GM12878 (cell line): ENCODE results near the gene ALG12. TPM values are rescaled to one million over a fixed set of nuclear protein-coding genes. Genes with fewer than 3 reads are reported as not detected.

Experiments
- ATAC-seq: fragments of 200-7000 bp; cut with Tn5 transposase; 3 replicates; pipeline ENCODE4 v1.9.1; 2020; ENCODE audit warnings: mild to moderate bottlenecking, moderate library complexity
- BruUV-seq: library from RNA; stranded (reverse); fragments of 400-500 nt; replicated peaks from 2 replicates; lab custom pipeline; 2021; lab: Mats Ljungman, UMichigan
- CTCF ChIA-PET: fragments of 300-600 bp; sonication (Branson Sonifier 250); formaldehyde crosslinking; extraction: SDS; loops from one replicate; lab custom pipeline; 2021; ENCODE audit warnings: inconsistent platforms; lab: Yijun Ruan, JAX
- POLR2A ChIA-PET: fragments of 350-600 bp; formaldehyde crosslinking; extraction: SDS; loops from one replicate; lab custom pipeline; 2021; ENCODE audit warnings: inconsistent platforms; lab: Charles Lee
- RAD21 ChIA-PET: fragments of 300-600 bp; sonication (Branson Sonifier 250); formaldehyde crosslinking; loops from one replicate; lab custom pipeline; 2023; ENCODE audit warnings: antibody characterized with exemption; ENCODE audit not compliant: unreplicated experiment; lab: Charles Lee
- SMC1A ChIA-PET: fragments of 300-600 bp; sonication (Branson Sonifier 250); formaldehyde crosslinking; loops from one replicate; lab custom pipeline; 2023; ENCODE audit not compliant: unreplicated experiment, uncharacterized antibody; lab: Charles Lee
- DNase-seq: peaks from one replicate; pipeline ENCODE4 v3.0.0-alpha.2; 2011; ENCODE audit warnings: low read depth, low spot score
- FAIRE-seq: peaks from 3 replicates; lab custom pipeline; 2011; peaks lifted over from hg19 to GRCh38; lab: Jason Lieb, UNC
- H2AFZ ChIP-seq: 2 replicates; pipeline ENCODE4 v1.6.0; 2011; ENCODE audit warnings: low read depth, low read length, control low read depth; ENCODE audit not compliant: control insufficient read depth
- H3K27ac ChIP-seq: 2 replicates; pipeline ENCODE4 v1.5.1; 2011; ENCODE audit warnings: control low read depth; ENCODE audit not compliant: control insufficient read depth, insufficient read depth
- H3K27me3 ChIP-seq, 2 experiments: replicated peaks in 1 of 2; 2 replicates each; pipeline versions ENCODE4 v1.6.0 to v1.6.1; 2011; ENCODE audit warnings: low read length in 1 of 2; ENCODE audit not compliant: control insufficient read depth in 2 of 2, insufficient read depth in 2 of 2
- H3K36me3 ChIP-seq, 2 experiments: 2 replicates each; pipeline ENCODE4 v1.5.1; 2011; ENCODE audit warnings: low read length in 1 of 2; ENCODE audit not compliant: control insufficient read depth in 2 of 2, insufficient read depth in 2 of 2
- H3K4me1 ChIP-seq: 2 replicates; pipeline ENCODE4 v1.6.1; 2011; ENCODE audit warnings: mild to moderate bottlenecking, low read length, moderate library complexity, mixed read lengths; ENCODE audit not compliant: control insufficient read depth, insufficient read depth
- H3K4me2 ChIP-seq: 2 replicates; pipeline ENCODE4 v1.6.0; 2011; ENCODE audit warnings: control low read depth; ENCODE audit not compliant: control insufficient read depth, insufficient read depth
- H3K4me3 ChIP-seq: fragments of 200-600 bp; sonication (generic); 2 replicates; pipeline ENCODE4 v1.5.1; 2016
- H3K79me2 ChIP-seq: 2 replicates; pipeline ENCODE4 v1.6.0; 2011; ENCODE audit warnings: low read length; ENCODE audit not compliant: control insufficient read depth, insufficient read depth
- H3K9ac ChIP-seq: 2 replicates; pipeline ENCODE4 v1.8.0; 2011; ENCODE audit warnings: low read length, control low read depth, mixed read lengths; ENCODE audit not compliant: control insufficient read depth, insufficient read depth
- H3K9me3 ChIP-seq: replicated peaks from 3 replicates; pipeline ENCODE4 v1.5.1; 2011; ENCODE audit warnings: mild to moderate bottlenecking, low read length; ENCODE audit not compliant: control insufficient read depth, insufficient read depth
- H4K20me1 ChIP-seq: 2 replicates; pipeline ENCODE4 v1.6.0; 2011; ENCODE audit not compliant: control insufficient read depth, insufficient read depth
- ATF2 ChIP-seq: IDR thresholded peaks from 2 replicates; pipeline ENCODE4 v1.6.1; 2012; ENCODE audit warnings: low read length, inconsistent platforms
- CUX1 ChIP-seq: IDR thresholded peaks from 2 replicates; pipeline ENCODE4 v1.6.1; 2012; ENCODE audit warnings: improper control_type of control experiment, low read depth, low read length; ENCODE audit not compliant: insufficient replicate concordance
- DPF2 ChIP-seq: fragments of 450-650 bp; IDR thresholded peaks from 2 replicates; pipeline ENCODE4 v1.6.1; 2017; ENCODE audit warnings: mild to moderate bottlenecking
- FOXM1 ChIP-seq: IDR thresholded peaks from 2 replicates; pipeline ENCODE4 v1.6.1; 2012; ENCODE audit warnings: low read depth, mild to moderate bottlenecking, inconsistent platforms, low read length, moderate library complexity
- JUNB ChIP-seq: IDR thresholded peaks from 2 replicates; pipeline ENCODE4 v1.6.1; 2016; ENCODE audit warnings: antibody characterized with exemption, mild to moderate bottlenecking
- PRDM15 ChIP-seq: fragments of 450-650 bp; formaldehyde crosslinking; IDR thresholded peaks from 2 replicates; pipeline ENCODE4 v1.4.0; 2020; ENCODE audit warnings: mild to moderate bottlenecking, moderate library complexity
- TCF7 ChIP-seq: IDR thresholded peaks from 2 replicates; pipeline ENCODE4 v1.6.1; 2014; ENCODE audit warnings: antibody characterized with exemption, borderline replicate concordance
- ZBTB33 ChIP-seq: fragments of 450-650 bp; IDR thresholded peaks from 2 replicates; pipeline ENCODE4 v1.6.1; 2017; ENCODE audit warnings: mild to moderate bottlenecking
- WGBS: methylation state at CpG from one replicate; pipeline ENCODE4 v1.1.6; 2016; ENCODE audit warnings: low lambda C conversion rate; ENCODE audit not compliant: insufficient replicate concordance, insufficient coverage; ENCODE audit errors: missing lambda C conversion rate; 5-methylcytosine and 5-hydroxymethylcytosine counted together
- in situ Hi-C: fragments of 300-500 bp; cut with MboI; formaldehyde crosslinking; loops from 9 replicates; pipeline ENCODE4 v1.14.3; 2018; ENCODE audit warnings: mixed read lengths
- intact Hi-C: fragments of 100-400 bp; cut with micrococcal nuclease; formaldehyde crosslinking; loops from one replicate; pipeline ENCODE4 v1.14.2; 2022; ENCODE audit not compliant: unreplicated experiment
- polyA plus RNA-seq, 11 experiments: library from polyadenylated mRNA; depleted of rRNA in 4 of 11; unstranded in 6 of 11; stranded (reverse) in 5 of 11; fragments of >200 nt; fragmentation: Nextera tagmentation in 4 of 11; fragmentation: Illumina TruSeq in 1 of 11; extraction: Ambion mirVana in 4 of 11; extraction: Trizol in 1 of 11; gene quantifications; 1 replicate in 1 of 11; 2 replicates in 10 of 11; pipeline versions ENCODE4 v1.2.1 to v1.2.3, GENCODE V29; 2011 to 2016; ENCODE audit warnings: inconsistent platforms in 2 of 11, missing spikeins in 2 of 11, low read depth in 1 of 11
- total RNA-seq, 4 experiments: library from RNA; depleted of rRNA in 3 of 4; stranded (reverse); fragments of >200 nt in 3 of 4; fragmentation: Illumina TruSeq in 1 of 4; extraction: Trizol in 1 of 4; gene quantifications; 2 replicates each; pipeline versions ENCODE4 v1.2.1 to v1.2.3, GENCODE V29; 2013 to 2021

The ALG12 gene
- total and polyA plus RNA-seq, 10 of the 15 experiments (the other 5 are each of a cell fraction or from before 2014, with no cell fraction given): 0.22 to 23.4 (median 6.6) TPM

- TF ChIP-seq ATF2: no peak
- TF ChIP-seq ZBTB33: no peak
- TF ChIP-seq DPF2: no peak
- no peak for TF ChIP-seq JUNB
- TF ChIP-seq, all 136 proteins: peak for 0
These were observed 35.6 kb upstream of the ALG12 start (continued) for GRCh38 chr22:49953680-49954344.

GRCh38 chr22:49953027-49953679, 34.9 kb upstream of the ALG12 start:
- Histone ChIP-seq H3K9me3 (no peaks in the 10 kb centered on the region), H3K27ac (no peak overlapping the region), H2AFZ (no peak overlapping the region), H3K4me3 (no peak overlapping the region), H3K36me3 (no peaks in the 10 kb centered on the region), H3K79me2 (no peaks in the 10 kb centered on the region), H4K20me1 (no peaks in the 10 kb centered on the region), H3K27me3 (no peaks in the 10 kb centered on the region), H3K4me1 (no peaks in the 10 kb centered on the region), H3K9ac (no peak overlapping the region), H3K4me2 (no peak overlapping the region)
- in situ Hi-C loops: no loop called here
- no TSS peak for BruUV-seq
- FAIRE-seq (no peak), ATAC-seq (no peak), DNase-seq (no peak)
- RAD21 ChIA-PET: no interaction called here
- POLR2A ChIA-PET: interaction anchor here (1.8 kb wide), 1 partner anchor 16 kb away, joined by 5 read pairs; no protein-coding TSS in a partner anchor
- 46% methylated on average over 15 of the region's 20 CpGs for WGBS
- intact Hi-C loops: no loop called here
- SMC1A ChIA-PET: no interaction called here
- CTCF ChIA-PET: no interaction called here
- TF ChIP-seq CUX1: no peak
- TF ChIP-seq PRDM15 (CRISPR knock-in tag): no peak
- no peak for TF ChIP-seq FOXM1
- TF ChIP-seq TCF7: no peak
